ENCODE results near the gene GLI3. TPM values are rescaled to one million over a fixed set of nuclear protein-coding genes. Genes with fewer than 3 reads are reported as not detected.

The GLI3 gene
- total RNA-seq, 1 donor from 2014 or later = 2.2 TPM

DNA sequence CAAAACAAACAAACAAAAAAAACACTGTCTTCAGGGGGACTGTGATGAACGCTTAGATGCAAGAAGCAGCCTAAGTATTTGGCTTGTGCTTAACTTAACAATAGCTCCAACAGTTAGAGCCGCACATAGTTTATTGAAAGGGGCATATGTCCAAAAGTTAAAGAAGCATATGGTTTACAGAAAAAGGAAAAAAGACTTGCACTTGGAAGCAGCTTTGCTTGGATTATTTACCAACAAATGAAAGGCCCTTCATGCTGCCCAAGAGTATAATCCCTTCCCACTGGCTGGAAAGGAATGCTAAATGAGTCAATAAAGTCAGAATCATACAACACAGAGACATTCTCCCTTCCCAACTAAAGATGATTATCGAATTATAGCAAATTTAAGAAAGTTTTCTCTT lies 77.9 kb downstream of the GLI3 start:
- Histone ChIP-seq H3K27me3 (no peaks in the 10 kb centered on the region), H3K36me3 (no peaks in the 10 kb centered on the region), H3K27ac (no peak overlapping the region), H3K9me3 (no peaks in the 10 kb centered on the region), H3K4me3 (no peak overlapping the region), H3K4me1 (no peaks in the 10 kb centered on the region)
- TF ChIP-seq CTCF (IDR thresholded peaks at IDR 0.05) = no peak
- no peak for DNase-seq (ENCODE audit: low spot score in 2 of 2)
- intact Hi-C loops (cut with DNase I) = no loop called here

- no peaks in the 10 kb centered on the region for H3K4me1 ChIP-seq
- no peaks in the 10 kb centered on the region for H3K9me3 ChIP-seq
- no peaks in the 10 kb centered on the region for H3K36me3 ChIP-seq
Measured at GRCh38 chr7:42156967-42157721, 79.9 kb downstream of the GLI3 start.

GRCh38 chr7:42156291-42156865 lies 80.6 kb downstream of the GLI3 start:
- intact Hi-C loops (cut with DNase I) = no loop called here
- no peaks in the 10 kb centered on the region for H3K27me3 ChIP-seq
- H3K27ac ChIP-seq = no peak overlapping the region
- TF ChIP-seq CTCF (IDR thresholded peaks at IDR 0.05) = no peak
- no peak overlapping the region for H3K4me3 ChIP-seq
- no peaks in the 10 kb centered on the region for H3K4me1 ChIP-seq
- no peaks in the 10 kb centered on the region for H3K9me3 ChIP-seq
- no peak for DNase-seq (ENCODE audit: low spot score in 2 of 2)
- no peaks in the 10 kb centered on the region for H3K36me3 ChIP-seq

More at GRCh38 chr7:42156967-42157721, 79.9 kb downstream of the GLI3 start:
- no peak overlapping the region for H3K4me3 ChIP-seq
- intact Hi-C loops (cut with DNase I) = no loop called here
- H3K27ac ChIP-seq = no peak overlapping the region
- H3K27me3 ChIP-seq = no peaks in the 10 kb centered on the region
- no peak for TF ChIP-seq CTCF (IDR thresholded peaks at IDR 0.05)
- no peak for DNase-seq (ENCODE audit: low spot score in 2 of 2)

DNA sequence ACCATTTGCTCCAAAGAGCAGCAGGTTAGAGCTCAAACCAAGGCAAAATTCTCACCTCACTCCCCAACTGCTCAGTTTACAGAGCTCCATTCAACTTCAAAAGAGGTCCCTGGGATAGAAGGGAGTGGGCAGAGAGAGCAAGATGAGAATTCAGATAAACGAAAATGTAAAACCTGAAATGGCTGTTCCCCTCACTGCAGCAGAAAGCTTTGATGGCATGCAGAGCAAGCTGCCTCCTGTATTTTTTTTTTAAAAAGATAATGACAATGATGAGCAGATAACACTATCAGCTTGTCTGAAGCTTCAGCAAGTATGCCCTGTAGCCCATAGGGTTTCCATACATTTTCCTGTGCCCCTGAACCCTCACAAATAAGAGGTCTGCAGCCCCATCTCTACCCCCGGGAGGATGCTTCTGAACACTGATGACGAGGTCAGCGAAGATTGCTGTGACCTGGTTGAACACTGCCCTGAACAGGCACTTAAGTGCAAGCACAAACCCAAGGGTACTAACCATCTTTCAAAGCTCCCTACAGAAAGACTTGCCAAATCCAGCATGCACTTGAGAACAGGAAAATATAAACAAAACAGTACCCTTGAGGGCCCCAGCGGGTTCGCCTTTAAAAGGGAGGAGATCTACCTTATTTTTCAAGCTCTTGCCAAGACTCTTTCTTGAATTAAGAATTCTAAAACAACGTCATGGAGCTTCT lies 81.3 kb downstream of the GLI3 start:
- no peaks in the 10 kb centered on the region for H3K27me3 ChIP-seq
- H3K9me3 ChIP-seq = no peaks in the 10 kb centered on the region
- intact Hi-C loops (cut with DNase I) = no loop called here
- no peak overlapping the region for H3K27ac ChIP-seq
- no peak overlapping the region for H3K4me3 ChIP-seq
- no peaks in the 10 kb centered on the region for H3K36me3 ChIP-seq
- TF ChIP-seq CTCF (IDR thresholded peaks at IDR 0.05) = no peak
- no peaks in the 10 kb centered on the region for H3K4me1 ChIP-seq
- DNase-seq (ENCODE audit: low spot score in 2 of 2) = no peak

DNA sequence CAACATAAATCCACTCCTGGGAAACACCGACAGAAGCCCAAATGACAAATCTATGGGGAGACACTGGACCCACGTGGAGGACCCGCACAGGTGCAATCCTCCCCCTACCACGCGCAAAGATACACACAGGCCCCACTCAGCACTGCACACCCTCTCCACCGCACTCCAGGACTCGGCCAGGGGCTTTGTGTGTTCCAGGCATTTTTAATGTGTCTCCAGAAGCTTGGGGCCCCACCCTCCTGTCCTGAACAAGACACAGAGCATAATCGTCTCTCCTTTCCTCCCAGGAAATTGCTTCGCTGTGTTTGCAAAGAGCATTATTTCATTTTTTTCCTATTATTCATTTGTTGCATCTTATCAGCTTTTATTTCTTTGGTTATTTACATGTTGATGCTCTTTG lies 82.8 kb downstream of the GLI3 start:
- Histone ChIP-seq H3K9me3 (no peaks in the 10 kb centered on the region), H3K27ac (no peak overlapping the region), H3K27me3 (no peaks in the 10 kb centered on the region), H3K4me3 (no peak overlapping the region), H3K36me3 (no peaks in the 10 kb centered on the region), H3K4me1 (no peaks in the 10 kb centered on the region)
- no peak for TF ChIP-seq CTCF (IDR thresholded peaks at IDR 0.05)
- intact Hi-C loops (cut with DNase I) = no loop called here
- no peak for DNase-seq (ENCODE audit: low spot score in 2 of 2)
